HG03025 (cell line): ENCODE data around the gene NME5.

Source experiments
- ATAC-seq: cut with Tn5 transposase; IDR thresholded peaks from one replicate; pipeline ENCODE4 v1.9.1; 2021; ENCODE audit warnings: mild to moderate bottlenecking, moderate library complexity; ENCODE audit not compliant: unreplicated experiment, low FRiP score

Gene NME5

GRCh38 chr5:138140268-138140667, 1.0 kb upstream of the NME5 start:
- no peak for ATAC-seq

GRCh38 chr5:138139781-138140090, 508 bp upstream of the NME5 start:
- no peak for ATAC-seq

GRCh38 chr5:138132543-138132942, 6.7 kb downstream of the NME5 start:
- ATAC-seq: no peak

GRCh38 chr5:138129347-138129746, 9.9 kb downstream of the NME5 start:
- no peak for ATAC-seq

- no peak for ATAC-seq
These were observed 10.9 kb downstream of the NME5 start for GRCh38 chr5:138128334-138128733.

GRCh38 chr5:138115254-138115653, 24.0 kb downstream of the NME5 start:
- ATAC-seq: no peak

DNA sequence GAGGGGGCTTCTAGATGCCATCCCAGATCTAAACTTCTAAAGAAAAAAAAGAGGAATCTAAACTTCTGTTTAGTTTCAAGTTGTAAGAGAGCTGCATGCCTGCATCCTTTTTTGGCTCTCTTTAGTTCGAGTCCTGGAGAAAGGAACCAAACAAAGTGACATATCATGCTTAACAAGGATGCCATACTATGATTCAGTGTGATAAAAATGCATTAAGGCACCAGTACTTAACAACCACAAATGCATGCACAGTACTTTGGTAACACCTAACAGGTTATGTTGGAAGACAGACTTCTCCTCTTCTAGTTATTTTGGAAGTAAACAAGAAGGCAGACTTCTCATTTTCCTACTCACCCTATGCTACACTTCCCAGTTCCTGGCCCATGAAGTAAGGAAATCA, 27.3 kb downstream of the NME5 start:
- no peak for ATAC-seq

- ATAC-seq: no peak
These were observed 28.0 kb downstream of the NME5 start for GRCh38 chr5:138111181-138111580.

DNA sequence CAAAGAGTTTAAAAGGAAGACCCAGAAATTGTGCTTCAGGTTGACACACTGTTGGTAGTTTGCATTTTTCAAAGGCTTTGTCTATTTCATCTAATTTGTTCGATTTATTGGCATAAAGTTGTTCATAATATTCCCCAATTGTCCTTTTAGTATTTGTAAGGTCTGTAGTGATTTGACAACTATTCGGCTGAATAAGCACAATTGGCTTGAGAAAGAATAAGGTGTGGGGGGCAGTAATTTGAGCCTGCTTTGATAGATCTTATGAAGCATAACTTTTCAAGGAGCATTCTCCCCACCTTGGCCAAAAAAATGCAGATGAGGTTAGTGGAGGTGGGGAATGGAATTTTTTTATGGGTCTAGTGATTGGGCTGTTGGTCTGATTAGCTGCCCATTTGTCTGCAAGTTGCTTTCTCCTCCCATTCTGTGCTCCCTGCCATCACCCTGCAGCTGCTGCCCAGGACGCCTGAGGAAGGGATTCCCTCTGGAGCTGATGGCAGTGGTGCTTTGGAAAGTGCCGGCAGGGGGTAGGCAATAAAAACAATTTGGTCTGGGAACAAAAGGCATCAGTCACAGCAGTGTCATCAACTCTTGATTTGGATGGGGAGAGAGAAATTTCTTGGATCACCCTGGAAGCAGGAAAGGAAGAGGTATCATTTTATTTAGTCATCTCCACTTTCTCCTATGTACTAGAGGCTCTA, 28.8 kb downstream of the NME5 start:
- ATAC-seq: no peak

GRCh38 chr5:138109463-138110265, 29.6 kb downstream of the NME5 start:
- ATAC-seq: no peak

- no peak for ATAC-seq
These were observed 32.0 kb downstream of the NME5 start for GRCh38 chr5:138107213-138107612.

DNA sequence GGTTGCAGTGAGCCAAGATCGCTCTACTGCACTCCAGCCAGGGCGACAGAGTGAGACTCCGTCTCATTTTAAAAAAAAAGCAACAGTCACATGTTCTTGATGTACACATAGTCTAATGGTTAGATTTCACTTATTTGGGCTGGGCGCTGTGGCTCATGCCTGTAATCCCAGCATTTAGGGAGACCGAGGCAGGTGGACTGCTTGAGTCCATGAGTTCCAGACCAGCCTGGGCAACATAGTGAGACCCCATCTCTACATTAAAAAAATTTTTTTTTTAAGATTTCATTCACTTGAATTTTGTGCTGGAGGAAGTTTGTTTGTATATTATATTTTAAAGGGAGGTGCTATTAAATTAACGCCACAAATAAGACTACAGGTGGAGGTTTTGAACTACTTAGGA, 33.5 kb downstream of the NME5 start:
- ATAC-seq: no peak

- no peak for ATAC-seq
These were observed 36.0 kb downstream of the NME5 start for GRCh38 chr5:138103319-138103637.

- no peak for ATAC-seq
These were observed 36.5 kb downstream of the NME5 start for GRCh38 chr5:138102454-138103318.

GRCh38 chr5:138096997-138097828, 42.0 kb downstream of the NME5 start:
- no peak for ATAC-seq

GRCh38 chr5:138096363-138096762, 42.9 kb downstream of the NME5 start:
- no peak for ATAC-seq

DNA sequence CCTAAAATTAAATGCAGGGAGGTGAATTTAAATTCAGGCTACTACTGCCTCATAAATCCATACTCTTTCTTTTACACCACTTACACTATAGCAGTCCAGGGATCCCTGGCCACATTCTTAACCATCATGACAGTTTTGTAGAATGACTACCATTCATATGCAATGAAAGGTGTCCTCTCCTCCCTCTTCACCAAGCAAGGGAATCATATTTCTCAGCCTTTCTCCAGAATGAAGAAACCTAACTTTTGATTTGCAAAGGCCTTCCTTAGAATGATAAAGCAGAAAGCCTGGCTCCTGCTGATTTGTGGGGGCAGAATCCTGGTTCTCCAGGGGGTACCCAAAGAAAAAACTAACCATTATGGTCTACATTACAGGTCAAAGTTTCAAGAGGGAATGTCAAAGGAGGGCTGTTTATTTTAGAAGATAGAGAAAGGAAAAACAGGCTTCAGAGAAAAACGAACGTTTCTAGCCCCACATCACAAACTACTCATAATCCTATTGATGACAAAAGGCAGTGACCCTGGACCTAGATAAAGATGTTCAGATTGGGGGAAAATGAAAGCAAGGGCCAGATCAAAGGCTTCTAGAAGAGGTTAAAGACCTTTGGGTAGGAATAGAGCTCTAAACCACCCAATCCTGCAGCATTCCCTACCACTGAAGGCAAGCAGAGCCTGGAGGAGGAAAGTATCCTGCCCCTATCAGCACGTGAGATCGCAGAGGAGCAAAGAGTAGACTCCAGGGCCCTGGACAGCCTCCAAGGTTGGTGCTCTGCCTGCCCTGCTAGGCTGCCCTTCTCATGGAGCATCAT, 43.9 kb downstream of the NME5 start:
- ATAC-seq: no peak

GRCh38 chr5:138093036-138093435, 46.2 kb downstream of the NME5 start:
- no peak for ATAC-seq

DNA sequence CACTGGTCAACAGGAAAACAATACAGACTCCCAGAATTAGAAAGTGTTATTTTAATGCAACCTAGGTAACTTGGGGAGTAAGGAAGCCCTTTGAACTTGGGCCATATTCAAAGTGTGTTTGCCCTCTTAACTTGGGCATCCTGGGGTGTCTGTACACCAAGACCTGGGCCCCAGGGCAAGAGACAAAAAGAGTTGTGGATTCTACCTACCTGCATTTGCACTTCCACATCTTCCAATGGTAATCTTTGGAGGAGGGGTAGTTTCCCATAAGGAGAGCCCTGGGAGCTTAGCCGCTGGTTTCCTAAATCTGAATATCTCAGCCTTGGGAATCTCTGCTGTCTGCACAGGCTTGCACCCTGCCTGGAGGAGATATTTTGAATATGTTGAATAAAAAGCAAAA, 46.9 kb downstream of the NME5 start:
- ATAC-seq: no peak

- no peak for ATAC-seq
These were observed 47.5 kb downstream of the NME5 start for GRCh38 chr5:138091685-138092084.
